NCI-H146 (cell line): ENCODE data around the gene PROCA1.
A peak's percentile ranks its signal among the peaks of the same experiment; 100 is the strongest.

ENCODE experiments used
- DNase-seq: peaks from one replicate; lab custom pipeline; 2025; lab: John Stamatoyannopoulos, UW

Gene PROCA1

GRCh38 chr17:28711723-28712031, at the start of gene PROCA1:
TSS of gene PROCA1 (minus strand) at chr17:28711888. CDS start at chr17:28711660, 228 bp downstream.
- no peak for DNase-seq

GRCh38 chr17:28760601-28761562, 49.2 kb upstream of the PROCA1 start:
- DNase-seq: peak; percentile 60

GRCh38 chr17:28759256-28759865, 47.7 kb upstream of the PROCA1 start:
- no peak for DNase-seq

GRCh38 chr17:28758411-28759121, 46.9 kb upstream of the PROCA1 start:
- no peak for DNase-seq

- no peak for DNase-seq
Measured at GRCh38 chr17:28756049-28756804, 44.5 kb upstream of the PROCA1 start.

GRCh38 chr17:28755486-28755885, 43.8 kb upstream of the PROCA1 start:
- no peak for DNase-seq

- no peak for DNase-seq
Measured at GRCh38 chr17:28751600-28752366, 40.1 kb upstream of the PROCA1 start.

GRCh38 chr17:28750178-28751047, 38.7 kb upstream of the PROCA1 start:
- peak; percentile 87 for DNase-seq

- no peak for DNase-seq
Measured at GRCh38 chr17:28749516-28750177, 38.0 kb upstream of the PROCA1 start.

- DNase-seq: no peak
Measured at GRCh38 chr17:28748852-28749515, 37.3 kb upstream of the PROCA1 start.

GRCh38 chr17:28747801-28748750, 36.4 kb upstream of the PROCA1 start:
- no peak for DNase-seq

- DNase-seq: no peak
Measured at GRCh38 chr17:28747051-28747691, 35.5 kb upstream of the PROCA1 start.

- DNase-seq: no peak
Measured at GRCh38 chr17:28746611-28747050, 34.9 kb upstream of the PROCA1 start.

GRCh38 chr17:28745786-28746411, 34.2 kb upstream of the PROCA1 start:
- DNase-seq: no peak

- DNase-seq: peak; percentile 81
Measured at GRCh38 chr17:28744972-28745785, 33.5 kb upstream of the PROCA1 start.
